Measurements from ENCODE around the gene PALD1.

PALD1 gene

DNA sequence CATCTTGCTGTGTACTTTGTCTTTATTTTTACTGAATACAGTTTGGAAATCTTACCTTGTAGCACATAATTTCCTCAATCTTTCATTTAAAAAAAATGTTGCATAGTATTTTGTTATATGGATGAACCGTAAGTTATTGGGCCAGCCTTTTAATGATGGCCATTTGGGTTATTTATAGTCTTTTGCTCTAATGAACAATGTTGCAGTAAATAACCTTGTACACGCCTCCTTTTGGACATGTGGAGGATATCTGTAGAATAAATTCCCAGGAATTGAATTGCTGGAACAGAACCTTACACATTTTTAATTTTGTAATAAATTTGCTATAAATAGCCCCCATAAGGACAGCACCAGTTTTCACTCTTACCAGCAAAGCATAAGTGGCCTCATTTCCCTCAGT lies 136.6 kb downstream of the PALD1 start:
- DNase-seq (ENCODE audit: low read depth, low spot score): no peak
- H3K4me3 ChIP-seq (ENCODE audit: low read depth, low read length): no peak overlapping the region
- ChIA-PET POLR2A (no interaction called here), CTCF (interaction anchor here (1.6 kb wide), 1 partner anchor 13 kb away, joined by 4 read pairs; no protein-coding TSS in a partner anchor)
- TF ChIP-seq CTCF (IDR thresholded peaks at IDR 0.05; ENCODE audit: insufficient read depth, low read length, missing control alignments): no peak

GRCh38 chr10:70615784-70616522 lies 137.4 kb downstream of the PALD1 start:
- no peak for DNase-seq (ENCODE audit: low read depth, low spot score)
- ChIA-PET POLR2A (no interaction called here), CTCF (interaction anchor here (1.0 to 1.6 kb wide), 3 partner anchors 12 to 144 kb away, joined by 3 to 4 read pairs (median 3); no protein-coding TSS in a partner anchor)
- no peak overlapping the region for H3K4me3 ChIP-seq (ENCODE audit: low read depth, low read length)
- TF ChIP-seq CTCF (IDR thresholded peaks at IDR 0.05; ENCODE audit: insufficient read depth, low read length, missing control alignments): no peak

- no peak overlapping the region for H3K4me3 ChIP-seq (ENCODE audit: low read depth, low read length)
- no peak for DNase-seq (ENCODE audit: low read depth, low spot score)
- ChIA-PET POLR2A (no interaction called here), CTCF (interaction anchor here (1.0 to 1.6 kb wide), 4 partner anchors 11 to 144 kb away, joined by 3 to 4 read pairs (median 3); no protein-coding TSS in a partner anchor)
- no peak for TF ChIP-seq CTCF (IDR thresholded peaks at IDR 0.05; ENCODE audit: insufficient read depth, low read length, missing control alignments)
Measured at GRCh38 chr10:70616761-70617160, 138.2 kb downstream of the PALD1 start.

All from AG04449 (cell line).